A549 (cell line): ENCODE results near the gene F11R. TPM values are rescaled to one million over a fixed set of nuclear protein-coding genes. Genes with fewer than 3 reads are reported as not detected.

ENCODE experiments used
- ATAC-seq, 2 experiments: fragments of 200-7000 bp in 1 of 2; fragments of >200 bp in 1 of 2; cut with Nextera tagmentation in 1 of 2; cut with Tn5 transposase in 1 of 2; 3 replicates each; pipeline versions ENCODE4 v1.8.0 to v1.9.1; 2018 to 2020; ENCODE audit warnings: mild to moderate bottlenecking in 1 of 2, moderate library complexity in 1 of 2
- CTCF ChIA-PET: fragments of 300-600 bp; sonication (Branson Sonifier 250); formaldehyde crosslinking; extraction: SDS; loops from one replicate; lab custom pipeline; 2021; ENCODE audit warnings: antibody characterized with exemption, inconsistent platforms; lab: Yijun Ruan, JAX
- POLR2A ChIA-PET: fragments of 350-600 bp; formaldehyde crosslinking; extraction: SDS; loops from one replicate; lab custom pipeline; 2021; ENCODE audit warnings: antibody characterized with exemption, inconsistent platforms; lab: Yijun Ruan, JAX
- DNase-seq, 2 experiments: peaks; one replicate each; pipeline versions ENCODE4 v3.0.0 to v3.0.0-alpha.2; 2011 to 2016; ENCODE audit warnings: low read depth in 1 of 2, low spot score in 1 of 2
- FAIRE-seq: peaks from 2 replicates; lab custom pipeline; 2011; peaks lifted over from hg19 to GRCh38; lab: Jason Lieb, UNC
- H3K27ac ChIP-seq, 2 experiments: fragments of >200 bp; sonication (Bioruptor Twin); formaldehyde crosslinking; 3 replicates each; pipeline ENCODE4 v1.5.1; 2016 to 2017
- H3K4me1 ChIP-seq: fragments of >200 bp; sonication (Bioruptor Twin); formaldehyde crosslinking; 3 replicates; pipeline ENCODE4 v1.6.1; 2016
- H3K4me2 ChIP-seq: fragments of >200 bp; sonication (Bioruptor Twin); formaldehyde crosslinking; 3 replicates; pipeline ENCODE4 v1.6.1; 2016
- H3K4me3 ChIP-seq: fragments of >200 bp; sonication (Bioruptor Twin); formaldehyde crosslinking; 3 replicates; pipeline ENCODE4 v1.5.1; 2016
- H3K9me3 ChIP-seq: fragments of >200 bp; sonication (Bioruptor Twin); formaldehyde crosslinking; 3 replicates; pipeline ENCODE4 v1.6.1; 2016
- CEBPB ChIP-seq, 2 experiments: fragments of >200 bp in 1 of 2; sonication (Bioruptor Twin) in 1 of 2; formaldehyde crosslinking in 1 of 2; IDR thresholded peaks; 2 replicates each; pipeline ENCODE4 v1.6.1; 2012 to 2016
- EP300 ChIP-seq, 2 experiments: fragments of >200 bp; sonication (Bioruptor Twin); formaldehyde crosslinking; IDR thresholded peaks; 2 replicates in 1 of 2; 3 replicates in 1 of 2; pipeline ENCODE4 v1.6.1; 2016 to 2017
- HDAC2 ChIP-seq: fragments of 200-600 bp; sonication (generic); IDR thresholded peaks from 2 replicates; pipeline ENCODE4 v1.6.1; 2016
- HEYL ChIP-seq: fragments of 250-450 bp; sonication (Bioruptor Pico); IDR thresholded peaks from 2 replicates; pipeline ENCODE4 v1.8.0; 2021; ENCODE audit warnings: mild to moderate bottlenecking, moderate library complexity
- HOXA7 ChIP-seq: fragments of 250-450 bp; sonication (Bioruptor Pico); IDR thresholded peaks from 2 replicates; pipeline ENCODE4 v1.5.0; 2020; ENCODE audit warnings: mild to moderate bottlenecking, moderate library complexity
- HOXB5 ChIP-seq: fragments of 250-450 bp; sonication (Bioruptor Pico); IDR thresholded peaks from 2 replicates; pipeline ENCODE4 v1.5.0; 2020; ENCODE audit warnings: mild to moderate bottlenecking, moderate library complexity
- KDM5A ChIP-seq: fragments of 200-600 bp; sonication (generic); IDR thresholded peaks from 2 replicates; pipeline ENCODE4 v1.6.1; 2016; ENCODE audit warnings: antibody characterized with exemption, mild to moderate bottlenecking
- NR3C1 ChIP-seq: fragments of >200 bp; sonication (Bioruptor Twin); formaldehyde crosslinking; IDR thresholded peaks from 3 replicates; pipeline ENCODE4 v1.6.1; 2017
- POLR2AphosphoS2 ChIP-seq: conservative IDR thresholded peaks from 2 replicates; pipeline ENCODE4 v1.6.1; 2012; ENCODE audit warnings: low read length, improper control_type of control experiment, inconsistent platforms
- RCOR1 ChIP-seq: fragments of 150-350 bp; IDR thresholded peaks from 2 replicates; pipeline ENCODE4 v1.6.1; 2014; ENCODE audit warnings: antibody characterized with exemption, low read length, low read depth
- RFX5 ChIP-seq: fragments of 450-650 bp; IDR thresholded peaks from 2 replicates; pipeline ENCODE4 v1.7.1; 2014; ENCODE audit warnings: antibody characterized with exemption, mild to moderate bottlenecking, moderate library complexity
- RNF2 ChIP-seq: fragments of 200-600 bp; sonication (generic); IDR thresholded peaks from 2 replicates; pipeline ENCODE4 v1.6.1; 2016; ENCODE audit warnings: low read depth, mild to moderate bottlenecking, antibody characterized with exemption, moderate library complexity, borderline replicate concordance
- ZNF302 ChIP-seq: fragments of 250-450 bp; sonication (Bioruptor Pico); IDR thresholded peaks from 2 replicates; pipeline ENCODE4 v1.9.0; 2021; ENCODE audit warnings: inconsistent platforms, mild to moderate bottlenecking, moderate library complexity
- ZSCAN20 ChIP-seq: fragments of 250-450 bp; sonication (Bioruptor Pico); IDR thresholded peaks from 2 replicates; pipeline ENCODE4 v1.8.0; 2022; ENCODE audit warnings: mild to moderate bottlenecking, moderate library complexity
- whole genome bisulfite sequencing: methylation state at CpG from one replicate; pipeline ENCODE4 v1.1.6; 2017; ENCODE audit errors: missing lambda C conversion rate; 5-methylcytosine and 5-hydroxymethylcytosine counted together
- polyA plus RNA-seq, 4 experiments: library from polyadenylated mRNA; depleted of rRNA in 3 of 4; stranded (reverse); fragments of >200 nt; fragmentation: RNase III in 1 of 4; extraction: RNeasy Plus Mini Kit Qiagen cat#74134 plus additional on column Dnase treatment in 1 of 4; gene quantifications; 2 replicates in 3 of 4; 3 replicates in 1 of 4; pipeline ENCODE4 v1.2.3, GENCODE V29; 2011 to 2017
- TF ChIP-seq, protein P1 (sequence below): fragments of 200-600 bp; sonication (generic); IDR thresholded peaks from 2 replicates; pipeline ENCODE4 v1.6.1; 2016; ENCODE audit warnings: antibody characterized with exemption, mild to moderate bottlenecking, moderate library complexity
- TF ChIP-seq, protein P2 (sequence below): fragments of >200 bp; sonication (Bioruptor Twin); formaldehyde crosslinking; IDR thresholded peaks from 3 replicates; pipeline ENCODE4 v1.6.1; 2016
- TF ChIP-seq, protein P3 (sequence below): fragments of >200 bp; sonication (Bioruptor Twin); formaldehyde crosslinking; IDR thresholded peaks from 2 replicates; pipeline ENCODE4 v1.6.1; 2016

F11R gene
- polyA plus RNA-seq, 2 of the 4 experiments (the other 2 are of a cell fraction), result 30.3 to 62.0 TPM

- WGBS, result 81% methylated on average over 11 of the region's 11 CpGs
- ChIA-PET POLR2A (interaction anchor here (0.5 to 1.5 kb wide), 2 partner anchors 30 to 45 kb away, joined by 3 read pairs; partner anchors contain the start of gene USF1), CTCF (interaction anchor here (1.0 to 11.1 kb wide), 4 partner anchors 12 to 96 kb away, joined by 3 to 176 read pairs (median 20); partner anchors contain the start of genes ARHGAP30 and KLHDC9)
- no peak for FAIRE-seq
- H3K9me3 ChIP-seq, result no peaks in the 10 kb centered on the region
- no peak overlapping the region for H3K4me2 ChIP-seq
- DNase-seq, result no peak
- TF ChIP-seq EP300 (IDR thresholded peaks at IDR 0.05) (no peak), HDAC2 (no peak)
- no peak for ATAC-seq
- H3K4me3 ChIP-seq, result no peak overlapping the region
- H3K4me1 ChIP-seq, result peaks cover 18% of the 10 kb centered on the region
- H3K27ac ChIP-seq, result no peak overlapping the region
Measured at GRCh38 chr1:161000736-161001480, 20.0 kb downstream of the F11R start.

GRCh38 chr1:160999376-160999775, 21.6 kb downstream of the F11R start:
- H3K4me3 ChIP-seq, result no peak overlapping the region
- 79% methylated on average over 5 of the region's 5 CpGs for WGBS
- no peak overlapping the region for H3K27ac ChIP-seq
- ChIA-PET POLR2A (no interaction called here), CTCF (interaction anchor here (1.6 to 11.1 kb wide), 6 partner anchors 8 to 98 kb away, joined by 7 to 176 read pairs (median 12); partner anchors contain the start of genes ARHGAP30 and KLHDC9)
- no peaks in the 10 kb centered on the region for H3K9me3 ChIP-seq
- no peak overlapping the region for H3K4me2 ChIP-seq
- ATAC-seq (peak; percentile 39 to 41; a peak in 1 of 6 replicates), DNase-seq (no peak)
- peaks cover 28% of the 10 kb centered on the region for H3K4me1 ChIP-seq
- no peak for TF ChIP-seq CEBPB (IDR thresholded peaks at IDR 0.05)
- no peak for TF ChIP-seq KDM5A
- TF ChIP-seq RFX5, result no peak
- TF ChIP-seq, protein P1, sequence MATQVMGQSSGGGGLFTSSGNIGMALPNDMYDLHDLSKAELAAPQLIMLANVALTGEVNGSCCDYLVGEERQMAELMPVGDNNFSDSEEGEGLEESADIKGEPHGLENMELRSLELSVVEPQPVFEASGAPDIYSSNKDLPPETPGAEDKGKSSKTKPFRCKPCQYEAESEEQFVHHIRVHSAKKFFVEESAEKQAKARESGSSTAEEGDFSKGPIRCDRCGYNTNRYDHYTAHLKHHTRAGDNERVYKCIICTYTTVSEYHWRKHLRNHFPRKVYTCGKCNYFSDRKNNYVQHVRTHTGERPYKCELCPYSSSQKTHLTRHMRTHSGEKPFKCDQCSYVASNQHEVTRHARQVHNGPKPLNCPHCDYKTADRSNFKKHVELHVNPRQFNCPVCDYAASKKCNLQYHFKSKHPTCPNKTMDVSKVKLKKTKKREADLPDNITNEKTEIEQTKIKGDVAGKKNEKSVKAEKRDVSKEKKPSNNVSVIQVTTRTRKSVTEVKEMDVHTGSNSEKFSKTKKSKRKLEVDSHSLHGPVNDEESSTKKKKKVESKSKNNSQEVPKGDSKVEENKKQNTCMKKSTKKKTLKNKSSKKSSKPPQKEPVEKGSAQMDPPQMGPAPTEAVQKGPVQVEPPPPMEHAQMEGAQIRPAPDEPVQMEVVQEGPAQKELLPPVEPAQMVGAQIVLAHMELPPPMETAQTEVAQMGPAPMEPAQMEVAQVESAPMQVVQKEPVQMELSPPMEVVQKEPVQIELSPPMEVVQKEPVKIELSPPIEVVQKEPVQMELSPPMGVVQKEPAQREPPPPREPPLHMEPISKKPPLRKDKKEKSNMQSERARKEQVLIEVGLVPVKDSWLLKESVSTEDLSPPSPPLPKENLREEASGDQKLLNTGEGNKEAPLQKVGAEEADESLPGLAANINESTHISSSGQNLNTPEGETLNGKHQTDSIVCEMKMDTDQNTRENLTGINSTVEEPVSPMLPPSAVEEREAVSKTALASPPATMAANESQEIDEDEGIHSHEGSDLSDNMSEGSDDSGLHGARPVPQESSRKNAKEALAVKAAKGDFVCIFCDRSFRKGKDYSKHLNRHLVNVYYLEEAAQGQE, result no peak
- no peak for TF ChIP-seq HOXB5 (CRISPR knock-in tag)
- no peak for TF ChIP-seq POLR2AphosphoS2
- TF ChIP-seq, protein P2, sequence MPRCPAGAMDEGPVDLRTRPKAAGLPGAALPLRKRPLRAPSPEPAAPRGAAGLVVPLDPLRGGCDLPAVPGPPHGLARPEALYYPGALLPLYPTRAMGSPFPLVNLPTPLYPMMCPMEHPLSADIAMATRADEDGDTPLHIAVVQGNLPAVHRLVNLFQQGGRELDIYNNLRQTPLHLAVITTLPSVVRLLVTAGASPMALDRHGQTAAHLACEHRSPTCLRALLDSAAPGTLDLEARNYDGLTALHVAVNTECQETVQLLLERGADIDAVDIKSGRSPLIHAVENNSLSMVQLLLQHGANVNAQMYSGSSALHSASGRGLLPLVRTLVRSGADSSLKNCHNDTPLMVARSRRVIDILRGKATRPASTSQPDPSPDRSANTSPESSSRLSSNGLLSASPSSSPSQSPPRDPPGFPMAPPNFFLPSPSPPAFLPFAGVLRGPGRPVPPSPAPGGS, result no peak
- no peak for TF ChIP-seq ZNF302
- no peak for TF ChIP-seq NR3C1
- TF ChIP-seq ZSCAN20 (CRISPR knock-in tag), result no peak
- TF ChIP-seq, protein P3, sequence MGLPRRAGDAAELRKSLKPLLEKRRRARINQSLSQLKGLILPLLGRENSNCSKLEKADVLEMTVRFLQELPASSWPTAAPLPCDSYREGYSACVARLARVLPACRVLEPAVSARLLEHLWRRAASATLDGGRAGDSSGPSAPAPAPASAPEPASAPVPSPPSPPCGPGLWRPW, result no peak
- TF ChIP-seq RCOR1, result no peak
- no peak for TF ChIP-seq HEYL (CRISPR knock-in tag)
- TF ChIP-seq HOXA7, result no peak
- no peak for TF ChIP-seq EP300 (IDR thresholded peaks at IDR 0.05)
- TF ChIP-seq RNF2, result no peak
- TF ChIP-seq, all 56 proteins: peak for 0
- no peak for FAIRE-seq
